ENCODE data around the gene SPATA31C2. TPM values are rescaled to one million over a fixed set of nuclear protein-coding genes. Genes with fewer than 3 reads are reported as not detected.

Gene SPATA31C2
- total RNA-seq, 1 experiment from 2014 or later = not detected

DNA sequence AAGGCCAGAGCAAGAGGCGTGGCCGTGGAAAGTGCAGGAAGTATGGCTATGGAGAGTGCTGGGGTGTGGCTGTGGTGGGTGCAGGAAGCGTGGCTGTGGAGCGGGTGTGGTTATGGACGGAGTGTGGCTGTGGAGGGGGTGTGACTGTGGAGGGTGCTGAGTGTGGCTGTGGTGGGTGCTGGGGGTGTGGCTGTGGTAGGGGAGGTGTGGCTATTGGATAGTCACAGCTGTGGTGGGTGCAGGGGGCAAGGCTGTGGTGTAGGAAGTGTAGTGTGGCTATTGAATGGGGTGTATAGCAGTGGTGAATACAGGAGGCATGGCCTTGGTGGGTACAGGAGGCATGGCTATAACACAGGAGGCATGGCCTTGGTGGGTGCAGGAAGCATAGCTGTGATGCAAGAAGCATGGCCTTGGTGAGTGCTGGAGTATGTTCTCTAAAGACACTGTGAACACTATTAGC lies 40.8 kb upstream of the SPATA31C2 start (continued):
- TF ChIP-seq REST (IDR thresholded peaks at IDR 0.05; ENCODE audit: low read depth) (no peak), CTCF (IDR thresholded peaks at IDR 0.05 in 2 of 3, conservative IDR thresholded peaks at IDR 0.05 in 1 of 3; ENCODE audit: borderline replicate concordance in 1 of 3, insufficient read depth in 1 of 3, low read depth in 2 of 3, low read length in 2 of 3) (no peak), MAX (IDR thresholded peaks at IDR 0.05) (no peak), SRF (IDR thresholded peaks at IDR 0.05; ENCODE audit: low read depth) (no peak), RAD21 (IDR thresholded peaks at IDR 0.05; ENCODE audit: low read depth) (no peak), EZH2phosphoT487 (IDR thresholded peaks at IDR 0.05; ENCODE audit: borderline replicate concordance) (no peak)

DNA sequence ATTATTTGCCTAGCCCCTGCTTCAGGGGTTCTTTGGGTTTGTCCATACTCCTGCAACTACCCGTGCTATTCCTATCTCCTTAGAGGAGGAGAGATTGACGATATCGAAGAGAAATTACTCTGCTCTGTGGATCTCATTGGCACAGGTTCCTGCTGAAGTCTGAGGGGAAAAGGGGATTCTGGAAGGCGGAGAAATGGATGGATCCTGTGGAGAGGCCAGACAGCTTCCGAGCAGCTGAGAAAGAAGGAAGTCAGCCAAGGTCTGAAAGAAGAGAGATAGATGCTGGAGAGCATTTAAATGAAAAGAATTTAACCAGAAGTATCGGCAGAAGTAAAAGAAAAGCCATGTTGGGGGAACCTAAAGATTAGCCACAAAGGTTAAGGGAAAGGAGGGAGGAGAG lies 40.4 kb upstream of the SPATA31C2 start:
- no peak overlapping the region for H3K27ac ChIP-seq (ENCODE audit: low read depth, low read length)
- H3K36me3 ChIP-seq (ENCODE audit: control insufficient read depth in 1 of 2, insufficient read depth in 2 of 2, low read length in 2 of 2) = no peaks in the 10 kb centered on the region
- H3K4me2 ChIP-seq (ENCODE audit: low read length) = no peak overlapping the region
- ChIA-PET POLR2A (no interaction called here), RAD21 (ENCODE audit: low non-redundant PET in 1 of 2, low total read pairs in 2 of 2, uncharacterized antibody in 2 of 2, unreplicated experiment in 2 of 2) (no interaction called here), CTCF (no interaction called here)
- no peaks in the 10 kb centered on the region for H3K9me3 ChIP-seq (ENCODE audit: control insufficient read depth in 1 of 2, insufficient read depth in 1 of 2, low read depth in 1 of 2, low read length in 2 of 2)
- H3K27me3 ChIP-seq (ENCODE audit: insufficient read depth, low read length) = no peaks in the 10 kb centered on the region
- H3K4me1 ChIP-seq (ENCODE audit: control insufficient read depth in 1 of 2, insufficient read depth in 2 of 2, low read length in 2 of 2) = no peaks in the 10 kb centered on the region; a peak in 1 of 4 replicates
- H3K9ac ChIP-seq (ENCODE audit: low read length) = no peak overlapping the region
- BruUV-seq (replicated peaks) = no TSS peak
- DNase-seq (ENCODE audit: low read depth, low spot score) = no peak
- no peak for ATAC-seq
- intact Hi-C loops (cut with micrococcal nuclease) = loop anchor here (10.0 kb wide), 1 partner anchor 826 kb away; no protein-coding TSS in a partner anchor
- TF ChIP-seq ELF1 (IDR thresholded peaks at IDR 0.05; ENCODE audit: borderline replicate concordance, low read depth) (no peak), ZNF274 (IDR thresholded peaks at IDR 0.05; ENCODE audit: low read depth, low read length) (no peak), EZH2phosphoT487 (IDR thresholded peaks at IDR 0.05; ENCODE audit: borderline replicate concordance) (no peak), REST (IDR thresholded peaks at IDR 0.05; ENCODE audit: low read depth) (no peak)
- no peak overlapping the region for H2AFZ ChIP-seq (ENCODE audit: low read depth, low read length, poor library complexity, severe bottlenecking)
- H4K20me1 ChIP-seq (ENCODE audit: insufficient read depth) = no peaks in the 10 kb centered on the region
- H3K79me2 ChIP-seq (ENCODE audit: insufficient read depth, low read length) = no peaks in the 10 kb centered on the region
- no peak overlapping the region for H3K4me3 ChIP-seq (replicated peaks in 1 of 2; ENCODE audit: low read depth in 1 of 2, low read length in 2 of 2)
- H3K9me2 ChIP-seq (ENCODE audit: insufficient read depth) = no peaks in the 10 kb centered on the region
